HCEC 1CT (cell line): Measurements from ENCODE around the gene FPR1.
"Not testable (repeated sequence)": the region's sequence is repeated elsewhere in the genome, so short reads cannot be mapped to it uniquely, and the experiment has no call there.

Experiments used
- DNase-seq: peaks from one replicate; pipeline ENCODE4 v3.0.0-alpha.2; 2017

The FPR1 gene

GRCh38 chr19:51777570-51778462, 26.1 kb upstream of the FPR1 start:
- peak; percentile 66 for DNase-seq

GRCh38 chr19:51776561-51776960, 24.9 kb upstream of the FPR1 start:
- DNase-seq, result not testable (repeated sequence)

GRCh38 chr19:51772977-51773376, 21.3 kb upstream of the FPR1 start:
- no peak for DNase-seq

GRCh38 chr19:51771376-51772130, 19.9 kb upstream of the FPR1 start:
- DNase-seq, result no peak

- DNase-seq, result no peak
These were observed 14.8 kb upstream of the FPR1 start for GRCh38 chr19:51766461-51766860.

- no peak for DNase-seq
These were observed 13.4 kb upstream of the FPR1 start for GRCh38 chr19:51765086-51765485.

GRCh38 chr19:51761696-51762095, 10.0 kb upstream of the FPR1 start:
- no peak for DNase-seq

GRCh38 chr19:51760697-51761356, 9.1 kb upstream of the FPR1 start, which contains the start of gene FPR2:
FPR2 (plus strand) TSS chr19:51761180; CDS start chr19:51768659, 7,479 bp downstream.
- no peak for DNase-seq

- DNase-seq, result no peak
These were observed 3.9 kb upstream of the FPR1 start for GRCh38 chr19:51755571-51755970.

GRCh38 chr19:51754770-51755169, 3.1 kb upstream of the FPR1 start:
- no peak for DNase-seq

- DNase-seq, result no peak
These were observed 2.4 kb upstream of the FPR1 start for GRCh38 chr19:51754109-51754508.

- no peak for DNase-seq
These were observed 1.1 kb downstream of the FPR1 start for GRCh38 chr19:51750400-51751094.

- DNase-seq, result no peak
These were observed 1.7 kb downstream of the FPR1 start for GRCh38 chr19:51749979-51750378.

GRCh38 chr19:51746731-51747130, 4.9 kb downstream of the FPR1 start:
- no peak for DNase-seq

- DNase-seq, result no peak
These were observed 8.3 kb downstream of the FPR1 start for GRCh38 chr19:51743405-51743804.

GRCh38 chr19:51742789-51743188, 8.9 kb downstream of the FPR1 start:
- no peak for DNase-seq

- DNase-seq, result no peak
These were observed 11.3 kb downstream of the FPR1 start for GRCh38 chr19:51740356-51740755.

GRCh38 chr19:51739466-51740213, 12.0 kb downstream of the FPR1 start:
- DNase-seq, result no peak

- not testable (repeated sequence) for DNase-seq
These were observed 13.2 kb downstream of the FPR1 start for GRCh38 chr19:51738523-51738922.

GRCh38 chr19:51737924-51738323, 13.8 kb downstream of the FPR1 start:
- DNase-seq, result no peak

GRCh38 chr19:51737389-51737788, 14.3 kb downstream of the FPR1 start:
- DNase-seq, result no peak
